GM19099 (cell line): ENCODE results near the gene CD79B.
"Not testable (repeated sequence)": the region's sequence is repeated elsewhere in the genome, so short reads cannot be mapped to it uniquely, and the experiment has no call there.

Experiments
- POLR2A ChIP-seq: IDR thresholded peaks from 3 replicates; pipeline ENCODE4 v1.6.1; 2011; ENCODE audit warnings: low read depth; ENCODE audit not compliant: insufficient read length; ENCODE audit errors: extremely low read depth

Gene CD79B

GRCh38 chr17:63930951-63931575 is 1.1 kb downstream of the CD79B start:
- TF ChIP-seq POLR2A, result peak; percentile 24

- no peak for TF ChIP-seq POLR2A
These were observed 2.0 kb downstream of the CD79B start for GRCh38 chr17:63929860-63930766.

GRCh38 chr17:63928966-63929695 is 3.0 kb downstream of the CD79B start:
- no peak for TF ChIP-seq POLR2A

- TF ChIP-seq POLR2A, result no peak
These were observed 3.9 kb downstream of the CD79B start for GRCh38 chr17:63928172-63928666.

GRCh38 chr17:63927464-63928171 is 4.5 kb downstream of the CD79B start:
- no peak for TF ChIP-seq POLR2A

- TF ChIP-seq POLR2A, result no peak
These were observed 6.0 kb downstream of the CD79B start for GRCh38 chr17:63926164-63926563.

GRCh38 chr17:63925615-63926014 is 6.5 kb downstream of the CD79B start:
- peak; percentile 27 for TF ChIP-seq POLR2A

GRCh38 chr17:63919311-63919723 is 12.8 kb downstream of the CD79B start:
- TF ChIP-seq POLR2A, result no peak

GRCh38 chr17:63918789-63919305 is 13.3 kb downstream of the CD79B start, which contains the start of gene GH1:
Gene GH1, minus strand, starts transcription at chr17:63918839. Its CDS starts 63 bp downstream, at chr17:63918776.
- not testable (repeated sequence) for TF ChIP-seq POLR2A

GRCh38 chr17:63918305-63918704 is 13.8 kb downstream of the CD79B start:
- no peak for TF ChIP-seq POLR2A

- no peak for TF ChIP-seq POLR2A
These were observed 14.5 kb downstream of the CD79B start for GRCh38 chr17:63917646-63918045.

- TF ChIP-seq POLR2A, result no peak
These were observed 15.5 kb downstream of the CD79B start for GRCh38 chr17:63916566-63917185.

GRCh38 chr17:63914471-63914870 is 17.7 kb downstream of the CD79B start:
- no peak for TF ChIP-seq POLR2A

- no peak for TF ChIP-seq POLR2A
These were observed 20.5 kb downstream of the CD79B start for GRCh38 chr17:63911657-63912100.

GRCh38 chr17:63911041-63911635 is 21.0 kb downstream of the CD79B start, which contains the start of gene CSHL1:
Gene CSHL1, minus strand, starts transcription at chr17:63911258. Its CDS starts 62 bp downstream, at chr17:63911196.
- no peak for TF ChIP-seq POLR2A
